Stomach (tissue), 9 donors: Measurements from ENCODE around the gene SGO1. TPM values are rescaled to one million over a fixed set of nuclear protein-coding genes. Genes with fewer than 3 reads are reported as not detected.
A peak's percentile ranks its signal among the peaks of the same experiment; 100 is the strongest.

Source experiments
- DNase-seq, 2 donors: peaks; one replicate each; pipeline versions ENCODE4 v3.0.0 to v3.0.0-alpha.2; 2013 to 2019
- H3K27ac ChIP-seq, 5 donors: fragments of 200-600 bp in 4 of 5; sonication (generic) in 4 of 5; one replicate each; pipeline ENCODE4 v1.5.1; 2013 to 2019; ENCODE audit warnings: mild to moderate bottlenecking in 1 of 5, moderate library complexity in 1 of 5
- H3K27me3 ChIP-seq, 3 donors: fragments of 200-600 bp; sonication (generic); one replicate each; pipeline ENCODE4 v1.5.1; 2017 to 2019; ENCODE audit warnings: mixed run types in 1 of 3
- H3K36me3 ChIP-seq, 4 donors: fragments of 200-600 bp; sonication (generic); 1 replicate in 3 of 4; 2 replicates in 1 of 4; pipeline ENCODE4 v1.5.1; 2016 to 2019
- H3K4me1 ChIP-seq, 4 donors: fragments of 200-600 bp; sonication (generic); one replicate each; pipeline ENCODE4 v1.5.1; 2016 to 2019
- H3K4me3 ChIP-seq, 4 donors: fragments of 200-600 bp; sonication (generic) in 3 of 4; one replicate each; pipeline ENCODE4 v1.5.1; 2016 to 2019; ENCODE audit warnings: mild to moderate bottlenecking in 1 of 4
- H3K9me3 ChIP-seq, 4 donors: fragments of 200-600 bp; sonication (generic); one replicate each; pipeline ENCODE4 v1.5.1; 2016 to 2019
- EP300 ChIP-seq: sonication (generic); formaldehyde crosslinking; IDR thresholded peaks from one replicate; pipeline ENCODE4 v1.6.1; 2017; ENCODE audit warnings: antibody characterized with exemption
- POLR2A ChIP-seq, 4 donors: fragments of 450-650 bp; IDR thresholded peaks; one replicate each; pipeline ENCODE4 v1.6.1; 2016; ENCODE audit warnings: antibody characterized with exemption in 4 of 4, control low read depth in 2 of 4, mild to moderate bottlenecking in 1 of 4, moderate library complexity in 1 of 4
- POLR2AphosphoS5 ChIP-seq, 3 donors: sonication (generic); formaldehyde crosslinking; IDR thresholded peaks; one replicate each; pipeline ENCODE4 v1.6.1; 2016; ENCODE audit warnings: antibody characterized with exemption in 3 of 3
- WGBS, 5 donors: extraction: QIAGEN DNeasy Blood & Tissue Kit in 3 of 5; methylation state at CpG; one replicate each; pipeline versions ENCODE4 v1.1.5 to v1.1.7; 2013 to 2018; 5-methylcytosine and 5-hydroxymethylcytosine counted together
- intact Hi-C: fragments of 100-400 bp; cut with DNase I; formaldehyde crosslinking; loops from one replicate; pipeline ENCODE4 v1.15.1; 2023; ENCODE audit warnings: low total_unique reads
- polyA plus RNA-seq, 3 donors: library from polyadenylated mRNA; stranded (reverse); fragments of 200-250 nt; gene quantifications; one replicate each; pipeline ENCODE4 v1.2.3, GENCODE V29; 2013
- total RNA-seq, 5 donors: library from RNA; depleted of rRNA; stranded (reverse); fragments of >200 nt; gene quantifications; one replicate each; pipeline versions ENCODE4 v1.1.0 to v1.2.3, GENCODE V29; 2014 to 2016
- TF ChIP-seq, protein P1 (sequence below), 7 experiments: fragments of 450-650 bp in 4 of 7; fragments of 200-600 bp in 3 of 7; sonication (generic) in 3 of 7; IDR thresholded peaks; one replicate each; pipeline ENCODE4 v1.5.1; 2016 to 2019; ENCODE audit warnings: antibody characterized with exemption in 7 of 7, control low read depth in 2 of 7, mild to moderate bottlenecking in 1 of 7
- donor health status: healthy with polysubstance abuse.
- donor health status: Bipolar disorder and iron deficiency.
- donor health status: healthy.

Gene SGO1
- total and polyA plus RNA-seq, 8 donors = 0.45 to 5.0 (median 1.8) TPM

DNA sequence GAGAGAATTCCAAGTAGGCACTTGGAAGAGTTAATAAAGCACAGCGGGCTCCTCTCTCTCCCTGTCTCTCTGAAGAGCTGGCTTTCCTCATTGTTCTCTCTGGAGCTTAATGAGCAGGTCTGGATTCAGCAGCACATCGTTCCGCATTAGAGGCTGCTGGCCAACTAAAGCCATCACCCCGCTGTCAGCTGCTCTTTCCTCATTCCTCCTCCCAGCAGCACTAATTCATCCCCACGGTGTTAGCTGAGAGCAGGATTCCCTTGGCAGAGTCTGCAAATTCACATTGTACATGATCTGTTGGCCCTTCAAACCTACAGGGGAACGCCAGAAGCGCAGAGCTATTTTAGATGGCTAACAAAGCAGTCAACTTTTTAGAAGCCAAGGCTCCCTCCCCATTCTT, 44.2 kb downstream of the SGO1 start:
- TF ChIP-seq POLR2AphosphoS5 (IDR thresholded peaks at IDR 0.05) = no peak
- Histone ChIP-seq H3K36me3 (peaks cover 14 to 56% (median 45%) of the 10 kb centered on the region in 4 donors), H3K9me3 (no peaks in the 10 kb centered on the region), H3K4me1 (peaks cover 0 to 4% (median 0%) of the 10 kb centered on the region in 4 donors), H3K4me3 (no peak overlapping the region), H3K27ac (peak overlapping the region in 1 of 5 donors; percentile 10), H3K27me3 (no peaks in the 10 kb centered on the region)
- intact Hi-C loops = no loop called here
- WGBS, 5 donors = 56 to 78% (median 64%) methylated on average over 7 of the region's 7 CpGs
- DNase-seq = peak in 1 of 2 donors; percentile 88

DNA sequence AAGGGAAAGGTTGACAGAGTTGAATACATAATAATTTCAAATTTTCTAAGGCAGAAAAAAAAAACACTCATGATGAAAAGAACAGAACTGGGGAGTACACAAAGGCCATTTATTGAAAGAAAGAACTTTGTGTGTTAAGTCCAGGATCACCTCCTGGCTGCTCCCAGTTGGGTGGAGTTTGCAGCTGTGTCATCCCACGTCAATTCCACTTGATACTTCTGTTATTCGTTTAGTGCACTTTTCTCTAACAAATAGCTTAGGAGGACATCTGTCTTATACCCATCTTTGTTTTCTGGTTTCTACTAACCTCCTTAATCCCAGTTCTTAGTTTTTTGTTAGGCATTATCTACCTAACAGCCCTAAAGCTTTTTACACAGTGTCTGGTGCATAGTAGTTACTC, 44.7 kb downstream of the SGO1 start:
- H3K4me3 ChIP-seq = no peak overlapping the region
- 43 to 64% (median 55%) methylated on average over 2 of the region's 2 CpGs for WGBS, 5 donors
- intact Hi-C loops = no loop called here
- no peaks in the 10 kb centered on the region for H3K9me3 ChIP-seq
- peak in 1 of 2 donors; percentile 26 for DNase-seq
- H3K27ac ChIP-seq = peak overlapping the region in 1 of 5 donors; percentile 10
- peaks cover 14 to 58% (median 46%) of the 10 kb centered on the region in 4 donors for H3K36me3 ChIP-seq
- no peak for TF ChIP-seq POLR2AphosphoS5 (IDR thresholded peaks at IDR 0.05)
- TF ChIP-seq, protein P1, sequence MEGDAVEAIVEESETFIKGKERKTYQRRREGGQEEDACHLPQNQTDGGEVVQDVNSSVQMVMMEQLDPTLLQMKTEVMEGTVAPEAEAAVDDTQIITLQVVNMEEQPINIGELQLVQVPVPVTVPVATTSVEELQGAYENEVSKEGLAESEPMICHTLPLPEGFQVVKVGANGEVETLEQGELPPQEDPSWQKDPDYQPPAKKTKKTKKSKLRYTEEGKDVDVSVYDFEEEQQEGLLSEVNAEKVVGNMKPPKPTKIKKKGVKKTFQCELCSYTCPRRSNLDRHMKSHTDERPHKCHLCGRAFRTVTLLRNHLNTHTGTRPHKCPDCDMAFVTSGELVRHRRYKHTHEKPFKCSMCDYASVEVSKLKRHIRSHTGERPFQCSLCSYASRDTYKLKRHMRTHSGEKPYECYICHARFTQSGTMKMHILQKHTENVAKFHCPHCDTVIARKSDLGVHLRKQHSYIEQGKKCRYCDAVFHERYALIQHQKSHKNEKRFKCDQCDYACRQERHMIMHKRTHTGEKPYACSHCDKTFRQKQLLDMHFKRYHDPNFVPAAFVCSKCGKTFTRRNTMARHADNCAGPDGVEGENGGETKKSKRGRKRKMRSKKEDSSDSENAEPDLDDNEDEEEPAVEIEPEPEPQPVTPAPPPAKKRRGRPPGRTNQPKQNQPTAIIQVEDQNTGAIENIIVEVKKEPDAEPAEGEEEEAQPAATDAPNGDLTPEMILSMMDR (IDR thresholded peaks at IDR 0.05) = no peak
- TF ChIP-seq EP300 = no peak
- TF ChIP-seq POLR2A (IDR thresholded peaks at IDR 0.05) = no peak
- H3K4me1 ChIP-seq = no peaks in the 10 kb centered on the region
- H3K27me3 ChIP-seq = no peaks in the 10 kb centered on the region

DNA sequence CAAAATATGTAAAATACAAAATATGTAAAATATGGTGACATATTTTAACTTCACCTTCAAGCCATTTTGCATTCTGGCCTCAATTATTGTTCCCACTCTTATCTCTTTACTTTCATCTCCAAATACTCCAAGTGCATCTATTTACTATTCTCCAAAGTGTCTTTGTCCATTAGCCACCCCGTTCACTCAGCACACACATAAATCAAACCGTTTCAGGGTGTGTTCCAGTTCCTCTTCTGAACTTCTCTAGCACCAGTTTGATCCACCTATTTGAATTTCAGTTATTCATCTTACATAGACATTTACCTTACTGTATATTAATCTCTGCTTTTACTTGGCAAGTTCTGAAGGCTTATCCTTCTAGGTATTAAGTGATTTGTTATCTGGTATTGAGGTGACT, 45.1 kb downstream of the SGO1 start:
- WGBS, 5 donors = 33 to 51% (median 41%) methylated on average over 2 of the region's 2 CpGs

DNA sequence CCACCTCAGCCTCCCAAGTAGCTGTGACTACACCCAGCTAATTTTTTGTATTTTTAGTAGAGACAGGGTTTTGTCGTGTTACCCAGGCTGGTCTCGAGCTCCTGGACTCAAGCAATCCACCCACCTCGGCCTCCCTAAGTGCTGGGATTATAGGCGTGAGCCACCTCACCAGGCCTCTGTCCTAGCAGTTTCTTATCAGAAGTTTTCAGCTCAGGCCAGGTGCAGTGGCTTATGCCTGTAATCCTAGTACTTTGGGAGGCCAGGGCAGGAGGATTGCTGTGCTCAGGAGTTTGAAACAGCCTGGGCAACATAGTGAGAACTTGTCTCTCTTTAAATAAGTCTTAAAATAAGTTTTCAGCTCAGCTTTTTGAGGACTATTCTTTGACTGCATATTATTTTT, 48.4 kb downstream of the SGO1 start:
- intact Hi-C loops = no loop called here
- no peak for TF ChIP-seq POLR2AphosphoS5 (IDR thresholded peaks at IDR 0.05)
- TF ChIP-seq EP300 = no peak
- TF ChIP-seq, protein P1 (IDR thresholded peaks at IDR 0.05) = no peak
- TF ChIP-seq POLR2A (IDR thresholded peaks at IDR 0.05) = no peak
- Histone ChIP-seq H3K9me3 (no peaks in the 10 kb centered on the region), H3K4me3 (no peak overlapping the region), H3K4me1 (no peaks in the 10 kb centered on the region), H3K36me3 (peaks cover 14 to 57% (median 35%) of the 10 kb centered on the region in 4 donors), H3K27me3 (no peaks in the 10 kb centered on the region), H3K27ac (no peak overlapping the region)
- no peak for DNase-seq
- 82 to 96% (median 87%) methylated on average over 4 of the region's 4 CpGs for WGBS, 5 donors

More for the DNA sequence above, 45.1 kb downstream of the SGO1 start:
- Histone ChIP-seq H3K27me3 (no peaks in the 10 kb centered on the region), H3K27ac (no peak overlapping the region), H3K36me3 (peaks cover 14 to 58% (median 46%) of the 10 kb centered on the region in 4 donors), H3K4me3 (no peak overlapping the region), H3K9me3 (no peaks in the 10 kb centered on the region), H3K4me1 (no peaks in the 10 kb centered on the region)
- TF ChIP-seq POLR2A (IDR thresholded peaks at IDR 0.05) (no peak), EP300 (no peak), POLR2AphosphoS5 (IDR thresholded peaks at IDR 0.05) (no peak)
- TF ChIP-seq, protein P1 (IDR thresholded peaks at IDR 0.05) = no peak
- intact Hi-C loops = no loop called here
- no peak for DNase-seq

DNA sequence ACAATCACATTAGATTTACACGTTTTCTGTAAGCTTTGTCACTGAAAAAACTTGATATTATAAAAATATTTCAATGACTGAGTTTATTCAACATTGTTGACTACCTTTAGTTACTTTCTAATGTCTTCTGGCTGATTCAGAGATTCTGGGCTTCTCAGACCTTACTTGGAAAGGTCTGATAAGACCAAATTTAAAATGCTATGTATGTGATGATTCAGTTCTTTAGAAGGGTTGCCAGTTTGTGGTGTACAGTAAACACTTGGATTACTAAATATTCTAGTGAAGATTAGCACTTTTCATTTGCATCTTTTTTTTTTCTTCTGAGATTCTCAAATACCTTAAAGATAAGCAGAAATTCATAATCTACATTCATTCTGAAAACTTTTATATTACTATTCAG, 49.8 kb downstream of the SGO1 start:
- no peaks in the 10 kb centered on the region for H3K9me3 ChIP-seq
- H3K4me3 ChIP-seq = no peak overlapping the region
- intact Hi-C loops = no loop called here
- no peaks in the 10 kb centered on the region for H3K27me3 ChIP-seq
- TF ChIP-seq EP300 (no peak), POLR2AphosphoS5 (IDR thresholded peaks at IDR 0.05) (no peak), POLR2A (IDR thresholded peaks at IDR 0.05) (no peak)
- TF ChIP-seq, protein P1 (IDR thresholded peaks at IDR 0.05) = no peak
- DNase-seq = no peak
- H3K36me3 ChIP-seq = peaks cover 14 to 56% (median 37%) of the 10 kb centered on the region in 4 donors
- WGBS, 5 donors = 76 to 91% (median 83%) methylated on average over 1 of the region's 1 CpG
- H3K4me1 ChIP-seq = no peaks in the 10 kb centered on the region
- H3K27ac ChIP-seq = no peak overlapping the region
